ENCODE data around the gene AURKA. TPM values are rescaled to one million over a fixed set of nuclear protein-coding genes. Genes with fewer than 3 reads are reported as not detected.
A peak's percentile ranks its signal among the peaks of the same experiment; 100 is the strongest.

AURKA gene
- total and polyA plus RNA-seq, 7 donors = 1.2 to 25.1 (median 3.0) TPM

GRCh38 chr20:56437196-56437960 is 45.4 kb upstream of the AURKA start:
- no peak for DNase-seq
- Histone ChIP-seq H3K36me3 (no peaks in the 10 kb centered on the region), H3K4me1 (peaks cover 0 to 21% (median 0%) of the 10 kb centered on the region in 4 donors), H3K27ac (peak overlapping the region in 1 of 4 donors; percentile 74), H3K27me3 (no peaks in the 10 kb centered on the region), H3K9me3 (no peaks in the 10 kb centered on the region), H3K4me3 (no peak overlapping the region)
- intact Hi-C loops (cut with DNase I) = no loop called here
- 85 to 90% methylated on average over 20 of the region's 20 CpGs for WGBS, 2 donors
- TF ChIP-seq EP300 (IDR thresholded peaks at IDR 0.05) (no peak), POLR2AphosphoS5 (IDR thresholded peaks at IDR 0.05) (no peak), POLR2A (IDR thresholded peaks at IDR 0.05) (no peak), CTCF (IDR thresholded peaks at IDR 0.05) (no peak)

- Histone ChIP-seq H3K27ac (peak overlapping the region in 1 of 4 donors; percentile 66), H3K36me3 (no peaks in the 10 kb centered on the region), H3K9me3 (no peaks in the 10 kb centered on the region), H3K27me3 (no peaks in the 10 kb centered on the region), H3K4me3 (no peak overlapping the region), H3K4me1 (peaks cover 0 to 19% (median 0%) of the 10 kb centered on the region in 4 donors)
- DNase-seq = peak; percentile 20
- 71 to 74% methylated on average over 6 of the region's 6 CpGs for WGBS, 2 donors
- intact Hi-C loops (cut with DNase I) = no loop called here
- TF ChIP-seq POLR2AphosphoS5 (IDR thresholded peaks at IDR 0.05) (no peak), CTCF (IDR thresholded peaks at IDR 0.05) (no peak), POLR2A (IDR thresholded peaks at IDR 0.05) (no peak), EP300 (IDR thresholded peaks at IDR 0.05) (no peak)
Measured at GRCh38 chr20:56433880-56434255, 41.9 kb upstream of the AURKA start.

- no peak for TF ChIP-seq POLR2AphosphoS5 (IDR thresholded peaks at IDR 0.05)
- TF ChIP-seq EP300 (IDR thresholded peaks at IDR 0.05) = no peak
- no peak for TF ChIP-seq POLR2A (IDR thresholded peaks at IDR 0.05)
- no peak for TF ChIP-seq CTCF (IDR thresholded peaks at IDR 0.05)
- DNase-seq = no peak
- WGBS, 2 donors = 46 to 71% methylated on average over 3 of the region's 3 CpGs
- H3K4me1 ChIP-seq = peaks cover 0 to 19% (median 0%) of the 10 kb centered on the region in 4 donors
- intact Hi-C loops (cut with DNase I) = no loop called here
- no peak overlapping the region for H3K4me3 ChIP-seq
- no peaks in the 10 kb centered on the region for H3K9me3 ChIP-seq
- no peaks in the 10 kb centered on the region for H3K36me3 ChIP-seq
- H3K27ac ChIP-seq = peak overlapping the region in 1 of 4 donors; percentile 66
- no peaks in the 10 kb centered on the region for H3K27me3 ChIP-seq
Measured at GRCh38 chr20:56433221-56433879, 41.3 kb upstream of the AURKA start.

GRCh38 chr20:56431471-56431870 is 39.5 kb upstream of the AURKA start:
- no peaks in the 10 kb centered on the region for H3K9me3 ChIP-seq
- WGBS, 2 donors = 86 to 91% methylated on average over 3 of the region's 3 CpGs
- intact Hi-C loops (cut with DNase I) = no loop called here
- no peaks in the 10 kb centered on the region for H3K27me3 ChIP-seq
- TF ChIP-seq CTCF (IDR thresholded peaks at IDR 0.05) (no peak), POLR2A (IDR thresholded peaks at IDR 0.05) (no peak), POLR2AphosphoS5 (IDR thresholded peaks at IDR 0.05) (no peak), EP300 (IDR thresholded peaks at IDR 0.05) (no peak)
- no peak overlapping the region for H3K4me3 ChIP-seq
- H3K36me3 ChIP-seq = no peaks in the 10 kb centered on the region
- no peak overlapping the region for H3K27ac ChIP-seq
- DNase-seq = no peak
- peaks cover 0 to 19% (median 0%) of the 10 kb centered on the region in 4 donors for H3K4me1 ChIP-seq
